GM06990 (cell line): ENCODE data around the gene MROH7.

ENCODE experiments used
- DNase-seq: peaks from one replicate; pipeline ENCODE4 v3.0.0-alpha.2; 2011; ENCODE audit not compliant: insufficient read length; ENCODE audit errors: extremely low read depth
- H3K27me3 ChIP-seq: replicated peaks from 2 replicates; pipeline ENCODE4 v1.6.0; 2011; ENCODE audit warnings: low read length; ENCODE audit not compliant: control insufficient read depth, insufficient read depth
- H3K36me3 ChIP-seq: 2 replicates; pipeline ENCODE4 v1.5.1; 2011; ENCODE audit warnings: low read length; ENCODE audit not compliant: control insufficient read depth, insufficient read depth
- H3K4me3 ChIP-seq: replicated peaks from 2 replicates; pipeline ENCODE4 v1.5.1; 2011; ENCODE audit warnings: low read depth, mild to moderate bottlenecking, control low read depth, low read length
- CTCF ChIP-seq: IDR thresholded peaks from 2 replicates; pipeline ENCODE4 v1.5.1; 2011; ENCODE audit warnings: low read length, control low read depth, mild to moderate bottlenecking, inconsistent platforms; ENCODE audit not compliant: insufficient read depth, poor library complexity, severe bottlenecking

The MROH7 gene

GRCh38 chr1:54664364-54664763 lies 22.8 kb downstream of the MROH7 start:
- no peaks in the 10 kb centered on the region for H3K36me3 ChIP-seq
- no peak for TF ChIP-seq CTCF
- no peaks in the 10 kb centered on the region; the same call in 1 of the 2 replicates for H3K27me3 ChIP-seq
- no peak overlapping the region for H3K4me3 ChIP-seq
- DNase-seq, result no peak

- DNase-seq, result no peak
- Histone ChIP-seq H3K27me3 (no peaks in the 10 kb centered on the region; the same call in 1 of the 2 replicates), H3K4me3 (no peak overlapping the region), H3K36me3 (no peaks in the 10 kb centered on the region)
- no peak for TF ChIP-seq CTCF
Observed at GRCh38 chr1:54665852-54666251, 24.3 kb downstream of the MROH7 start.

GRCh38 chr1:54666333-54666732 lies 24.7 kb downstream of the MROH7 start:
- no peaks in the 10 kb centered on the region for H3K36me3 ChIP-seq
- no peak for DNase-seq
- H3K4me3 ChIP-seq, result no peak overlapping the region
- TF ChIP-seq CTCF, result no peak
- H3K27me3 ChIP-seq, result no peaks in the 10 kb centered on the region; the same call in 1 of the 2 replicates

- Histone ChIP-seq H3K27me3 (no peaks in the 10 kb centered on the region; the same call in 1 of the 2 replicates), H3K36me3 (no peaks in the 10 kb centered on the region), H3K4me3 (no peak overlapping the region)
- DNase-seq, result no peak
- TF ChIP-seq CTCF, result no peak
Observed at GRCh38 chr1:54667797-54668196, 26.2 kb downstream of the MROH7 start.

GRCh38 chr1:54668567-54668966 lies 27.0 kb downstream of the MROH7 start:
- no peak for TF ChIP-seq CTCF
- H3K4me3 ChIP-seq, result no peak overlapping the region
- H3K36me3 ChIP-seq, result no peaks in the 10 kb centered on the region
- no peak for DNase-seq
- no peaks in the 10 kb centered on the region; the same call in 1 of the 2 replicates for H3K27me3 ChIP-seq

GRCh38 chr1:54671985-54672608 lies 30.5 kb downstream of the MROH7 start:
- no peak overlapping the region for H3K4me3 ChIP-seq
- TF ChIP-seq CTCF, result peak; percentile 95
- no peaks in the 10 kb centered on the region for H3K27me3 ChIP-seq
- peak; percentile 17 for DNase-seq
- no peaks in the 10 kb centered on the region for H3K36me3 ChIP-seq
